ENCODE measurements around the gene AGAP1.
"Not testable (repeated sequence)": the region's sequence is repeated elsewhere in the genome, so short reads cannot be mapped to it uniquely, and the experiment has no call there.

AGAP1 gene

GRCh38 chr2:235596272-235596671 lies 102.4 kb downstream of the AGAP1 start:
- no peak for DNase-seq

DNA sequence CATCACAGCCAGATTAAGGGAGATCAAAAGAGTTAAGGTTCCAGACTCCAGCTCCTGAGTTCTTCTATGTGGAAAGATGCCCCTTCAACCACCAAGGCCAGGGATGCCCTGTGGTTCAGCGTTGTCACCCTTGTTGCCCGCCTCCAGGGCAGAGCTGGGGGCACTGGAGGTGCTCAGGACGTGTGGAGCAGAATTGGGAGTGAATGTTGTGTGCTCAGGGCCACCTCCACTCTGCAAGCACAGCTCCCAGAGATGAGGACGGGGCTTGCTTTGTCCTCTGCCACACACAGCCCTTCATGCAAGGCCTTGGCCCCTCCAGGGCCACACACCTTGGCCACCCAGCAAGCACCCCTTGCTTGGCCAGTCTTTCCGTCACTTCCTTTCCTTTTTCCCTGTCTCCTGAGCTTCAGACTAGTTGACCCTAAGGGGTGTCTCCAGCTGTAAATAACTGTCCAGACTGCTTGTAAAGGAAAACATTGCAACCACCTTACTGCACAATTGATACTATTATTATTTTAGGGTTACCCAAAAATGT lies 103.3 kb downstream of the AGAP1 start:
- DNase-seq, result no peak

GRCh38 chr2:235598026-235598425 lies 104.2 kb downstream of the AGAP1 start:
- DNase-seq, result no peak

DNA sequence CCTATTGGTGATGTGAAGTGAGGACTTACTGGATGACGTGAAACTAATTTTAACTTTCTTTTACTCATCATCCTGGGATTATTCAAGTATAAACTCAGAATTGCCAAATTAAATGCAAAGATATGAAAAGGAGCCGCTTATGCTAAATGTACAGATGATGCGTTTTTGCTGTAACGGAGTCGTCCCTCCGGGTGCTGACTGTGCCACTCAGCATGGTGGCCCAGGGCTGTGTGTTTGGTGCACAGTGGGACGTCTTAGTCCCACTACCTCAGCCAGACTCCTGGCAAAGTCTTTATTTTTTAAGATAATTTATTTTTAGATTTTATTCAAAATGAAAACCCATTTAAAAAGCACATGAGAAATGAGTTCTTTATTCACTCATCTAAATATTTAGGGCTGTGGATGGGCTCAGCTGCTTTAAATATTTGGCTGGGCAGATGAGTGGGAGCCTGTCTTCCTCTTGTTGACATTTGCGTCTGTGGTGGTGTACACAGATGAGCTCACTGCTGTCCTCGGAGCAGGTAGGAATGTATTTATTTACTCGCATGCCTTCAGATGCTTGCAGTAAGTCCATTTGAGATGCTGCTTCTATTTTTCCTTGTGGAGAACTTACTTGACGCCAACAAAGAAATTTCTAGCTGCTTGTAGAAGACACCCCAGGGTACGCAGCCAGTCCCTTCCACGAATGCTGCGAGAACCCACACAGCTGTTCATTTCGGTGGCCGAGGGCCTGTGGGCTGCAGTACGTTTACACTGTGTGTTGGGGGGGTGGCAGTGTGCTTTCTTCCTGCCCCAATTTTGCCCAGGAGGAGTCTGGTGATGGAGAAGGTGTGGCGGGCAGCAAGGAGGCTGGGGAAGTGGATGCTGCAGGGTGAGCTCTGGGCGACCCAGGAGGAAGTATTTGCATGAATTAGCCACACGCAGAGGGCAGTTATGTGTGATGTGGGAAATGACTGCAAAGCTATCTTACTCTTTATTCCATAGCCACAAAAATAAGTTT lies 105.0 kb downstream of the AGAP1 start:
- DNase-seq, result peak; percentile 22

DNA sequence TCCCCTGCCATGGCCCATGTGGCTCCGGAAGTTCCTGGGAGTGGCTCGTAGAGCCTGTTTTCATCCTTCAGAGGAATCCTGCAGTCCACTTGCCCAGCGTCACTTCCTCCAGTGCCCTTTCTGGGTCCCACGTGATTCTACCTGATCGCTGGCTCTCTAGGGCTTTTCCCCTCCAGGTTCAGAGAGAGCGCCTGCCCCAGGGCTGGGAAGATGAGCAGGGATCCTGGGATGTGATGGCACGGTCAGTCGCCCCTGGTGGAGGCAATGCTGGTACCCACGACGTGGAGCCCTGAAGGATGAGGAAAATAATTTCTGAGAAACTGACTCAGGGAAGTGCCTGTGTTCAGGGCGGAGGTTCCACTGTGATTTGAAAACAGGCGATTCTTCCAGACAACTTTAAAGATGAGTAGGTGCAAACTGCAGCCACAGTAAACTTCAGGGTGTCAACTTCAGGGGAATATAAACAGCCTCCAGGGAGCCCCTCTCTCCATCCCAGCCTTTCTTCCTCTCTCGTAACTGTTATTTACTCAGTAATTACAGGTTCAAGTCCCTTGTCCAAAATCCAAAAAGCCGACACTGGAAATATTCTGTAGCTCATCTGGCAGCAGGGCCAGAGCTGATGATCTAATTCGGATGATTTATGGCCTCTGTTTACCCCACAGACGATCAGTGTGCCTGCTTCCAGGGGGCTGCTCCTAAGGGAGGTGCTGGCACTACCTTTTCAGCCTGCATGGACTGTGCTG lies 105.9 kb downstream of the AGAP1 start:
- no peak for DNase-seq

DNA sequence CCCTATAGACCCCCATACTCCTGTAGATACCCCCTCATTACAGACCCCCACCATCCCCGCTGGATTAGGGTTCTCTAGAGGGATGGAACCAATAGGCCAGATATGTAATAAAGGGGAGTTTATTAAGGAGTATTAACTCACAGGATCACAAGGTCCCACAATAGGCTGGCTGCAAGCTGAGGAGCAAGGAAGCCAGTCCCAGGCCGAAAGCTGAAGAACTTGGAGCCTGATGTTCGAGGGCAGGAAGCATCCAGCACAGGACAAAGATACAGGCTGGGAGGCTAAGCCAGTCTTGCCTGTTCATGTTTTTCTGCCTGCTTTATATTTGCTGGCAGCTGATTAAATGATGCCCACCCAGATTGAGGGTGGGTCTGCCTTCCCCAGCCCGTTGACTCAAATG lies 106.6 kb downstream of the AGAP1 start:
- DNase-seq, result no peak

DNA sequence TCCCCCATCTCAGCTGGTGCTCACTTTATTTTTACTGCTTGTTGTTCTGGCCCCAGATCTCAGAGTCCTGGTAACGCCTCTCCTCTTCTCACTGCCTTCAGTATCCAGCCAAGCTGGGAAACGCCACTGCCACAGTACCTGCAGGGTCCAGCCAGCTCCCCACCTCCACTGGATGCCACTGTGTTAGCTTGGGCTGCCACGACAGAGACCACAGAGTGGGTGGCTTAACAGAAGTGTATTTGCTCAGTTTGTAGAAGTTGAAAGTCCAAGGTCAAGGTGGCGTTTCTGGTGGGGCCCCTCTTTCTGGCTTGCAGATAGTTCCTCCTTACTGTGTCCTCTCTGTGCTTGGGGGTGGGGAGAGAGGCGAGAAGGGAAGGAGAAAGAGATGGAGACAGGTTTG lies 107.1 kb downstream of the AGAP1 start:
- no peak for DNase-seq

DNA sequence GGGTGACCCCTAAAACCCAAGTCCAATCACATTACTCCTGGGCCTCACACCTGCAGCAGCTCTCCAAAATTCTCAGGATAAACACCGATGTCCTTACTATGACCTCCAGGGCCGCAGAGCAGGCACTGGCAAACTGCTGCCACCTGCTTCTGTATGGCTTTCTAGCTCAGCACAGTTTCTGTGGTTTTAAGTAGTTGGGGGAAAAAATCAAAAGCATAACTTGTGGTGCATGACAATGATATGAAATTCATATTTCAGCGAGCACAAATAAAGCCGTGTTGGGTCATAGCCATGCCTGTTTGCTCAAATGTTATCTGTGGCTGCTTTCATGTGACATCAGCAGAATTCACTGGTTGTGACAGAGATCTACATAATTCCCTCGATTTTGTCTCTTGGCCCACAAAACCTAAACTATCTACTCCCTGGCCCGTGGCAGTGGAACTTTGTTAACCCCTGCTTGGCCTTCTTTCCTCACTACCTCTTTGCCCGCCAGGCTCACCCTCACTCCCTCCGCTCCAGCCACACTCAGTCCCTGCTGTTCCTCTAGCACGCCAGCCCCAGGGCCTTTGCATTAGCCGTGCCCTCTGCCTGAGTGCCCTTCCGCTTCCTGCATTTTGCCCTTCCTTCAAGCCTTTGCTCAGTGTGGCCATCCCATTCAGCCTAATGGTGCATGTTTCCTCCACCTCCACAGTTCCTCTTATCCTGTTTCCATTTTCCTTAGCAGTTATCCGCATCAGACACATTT lies 108.3 kb downstream of the AGAP1 start:
- no peak for DNase-seq

GRCh38 chr2:235602971-235603370 lies 109.1 kb downstream of the AGAP1 start:
- not testable (repeated sequence) for DNase-seq

GRCh38 chr2:235603659-235604058 lies 109.8 kb downstream of the AGAP1 start:
- no peak for DNase-seq

DNA sequence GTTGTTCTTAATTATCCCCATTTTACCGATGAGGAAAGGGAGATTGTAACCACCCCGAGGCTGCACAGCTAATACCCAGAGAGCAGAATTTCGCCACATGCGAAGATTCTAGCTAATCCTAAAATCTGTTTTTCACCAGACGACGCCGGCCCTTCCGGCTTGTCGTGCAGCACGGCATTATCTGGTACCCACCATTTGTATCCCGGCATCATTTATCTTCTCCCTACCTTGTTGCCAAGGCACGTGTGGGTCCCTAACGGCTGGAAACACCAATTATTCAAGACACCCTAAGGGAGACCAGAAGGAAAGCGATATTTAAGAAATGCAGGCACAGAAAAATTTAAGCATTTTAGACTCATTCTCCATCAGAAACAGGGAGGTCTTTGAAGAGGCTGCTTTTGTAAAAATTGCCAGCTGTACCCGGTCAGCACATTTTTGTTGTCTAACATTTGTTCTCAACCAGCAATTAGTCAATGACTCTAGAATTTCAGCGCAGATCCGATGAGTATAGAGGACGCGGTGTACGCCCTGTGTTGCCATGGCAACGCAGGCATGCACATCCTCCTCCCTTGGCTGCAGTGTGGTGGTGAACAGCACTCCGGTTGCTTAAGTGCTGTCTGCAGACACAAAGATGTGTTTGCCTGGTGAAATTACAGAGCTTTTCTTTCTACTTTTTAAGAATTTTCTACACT lies 111.6 kb downstream of the AGAP1 start:
- peak; percentile 84 for DNase-seq

GRCh38 chr2:235606004-235606715 lies 112.3 kb downstream of the AGAP1 start:
- DNase-seq, result no peak

GRCh38 chr2:235607546-235608199 lies 113.8 kb downstream of the AGAP1 start:
- DNase-seq, result no peak

DNA sequence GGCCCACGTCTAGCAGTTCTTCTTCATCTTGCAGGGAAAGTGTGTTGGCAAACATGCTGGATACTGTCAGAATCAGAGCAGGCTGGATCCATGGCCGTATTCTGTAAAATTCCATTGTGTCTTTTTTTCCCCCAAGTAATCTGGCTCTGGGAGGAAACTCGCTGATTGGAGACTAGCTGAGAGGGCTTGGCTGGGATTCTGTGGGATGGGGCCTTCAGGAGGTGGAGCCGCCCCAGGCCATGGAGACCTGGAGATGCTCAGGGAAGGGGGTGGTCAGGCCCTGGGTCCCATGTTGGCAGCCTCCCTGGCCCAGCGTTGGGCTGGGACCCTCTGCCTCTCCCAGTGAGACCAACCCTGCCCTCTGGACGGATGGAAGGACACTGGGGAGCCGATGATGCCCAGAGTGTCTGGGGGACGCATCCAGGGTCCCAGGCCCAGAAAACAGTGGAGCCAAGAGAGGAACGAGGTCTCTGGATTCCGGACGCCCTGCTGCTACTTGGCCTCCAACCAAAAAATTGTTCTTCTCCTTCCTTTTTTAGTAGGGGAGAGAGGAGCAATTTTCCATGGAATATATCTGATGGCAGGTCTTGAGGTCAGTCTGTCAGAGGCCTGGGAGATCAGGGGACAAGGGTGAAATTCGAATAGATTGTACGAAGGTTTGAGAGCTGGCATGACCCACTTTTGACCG lies 114.5 kb downstream of the AGAP1 start:
- DNase-seq, result no peak

GRCh38 chr2:235609321-235609720 lies 115.5 kb downstream of the AGAP1 start:
- no peak for DNase-seq

GRCh38 chr2:235609746-235610145 lies 115.9 kb downstream of the AGAP1 start:
- DNase-seq, result no peak

DNA sequence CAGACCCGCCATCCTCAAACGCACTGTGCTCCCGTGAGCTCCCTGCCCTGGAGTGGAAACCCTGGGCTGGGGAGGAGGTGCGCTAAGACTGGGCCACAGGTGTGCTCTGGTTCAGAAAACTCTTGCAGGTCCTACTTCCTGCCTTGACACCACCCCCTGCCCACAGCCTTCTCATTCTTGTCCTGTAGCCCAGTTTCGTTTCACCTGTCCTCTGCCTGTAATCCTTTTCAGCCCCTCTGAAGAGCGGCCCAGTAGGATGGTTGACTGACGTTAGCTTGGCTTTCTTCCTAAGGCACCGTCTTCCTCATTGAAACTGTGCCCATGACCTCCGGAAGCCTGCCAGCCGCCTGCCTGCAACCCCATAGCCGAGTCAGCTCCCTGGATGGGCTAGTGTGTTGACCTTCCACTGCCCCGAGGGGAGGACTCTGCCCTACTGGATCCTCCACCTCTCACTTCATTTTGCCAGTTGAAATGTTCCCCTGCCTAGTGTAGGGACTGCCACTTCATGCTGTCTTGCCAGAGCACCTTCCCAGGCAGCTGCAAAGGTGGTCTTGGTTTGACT lies 116.9 kb downstream of the AGAP1 start:
- DNase-seq, result no peak

- no peak for DNase-seq
Measured at GRCh38 chr2:235611349-235611748, 117.5 kb downstream of the AGAP1 start.

DNA sequence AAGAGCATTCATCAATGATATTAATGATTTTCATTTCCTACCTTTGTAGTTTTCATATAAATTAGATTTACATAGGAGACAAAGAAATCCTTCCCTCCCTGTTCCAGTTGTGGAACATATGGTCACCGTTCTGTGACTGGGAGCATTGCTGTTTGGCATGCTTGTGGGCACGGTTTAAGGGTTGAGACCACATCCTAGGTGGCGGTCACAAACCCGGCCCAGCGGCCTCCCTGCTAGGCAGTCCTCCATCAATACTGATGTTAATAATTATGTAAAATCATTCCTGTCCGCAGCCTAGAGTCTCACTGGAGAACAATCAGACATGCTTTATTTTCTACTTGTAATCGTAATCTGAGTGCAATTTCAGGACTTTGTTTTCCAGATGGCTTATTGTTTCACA lies 117.9 kb downstream of the AGAP1 start:
- DNase-seq, result no peak

Measured in DMS53 (cell line).